Kidney (tissue), 14 donors: ENCODE data around the gene DLG2. TPM values are rescaled to one million over a fixed set of nuclear protein-coding genes. Genes with fewer than 3 reads are reported as not detected.

Experiments
- DNase-seq, 5 donors: peaks; one replicate each; pipeline ENCODE4 v3.0.0-alpha.2; 2013 to 2020
- FAIRE-seq: peaks from 2 replicates; lab custom pipeline; 2012; peaks lifted over from hg19 to GRCh38; lab: Jason Lieb, UNC
- H3K27ac ChIP-seq, 2 donors: one replicate each; pipeline ENCODE4 v1.7.0; 2013; ENCODE audit warnings: low read depth in 2 of 2, low read length in 2 of 2, inconsistent platforms in 1 of 2
- H3K27me3 ChIP-seq: one replicate; pipeline ENCODE4 v1.7.1; 2013; ENCODE audit warnings: low read length, inconsistent platforms; ENCODE audit not compliant: control insufficient read depth, insufficient read depth
- H3K36me3 ChIP-seq, 3 donors: one replicate each; pipeline versions ENCODE4 v1.7.0 to v1.7.1; 2013; ENCODE audit warnings: low read length in 3 of 3, control low read depth in 1 of 3, inconsistent platforms in 1 of 3; ENCODE audit not compliant: insufficient read depth in 3 of 3, control insufficient read depth in 2 of 3
- H3K4me1 ChIP-seq, 3 donors: one replicate each; pipeline versions ENCODE4 v1.7.0 to v1.7.1; 2013; ENCODE audit warnings: low read length in 3 of 3, inconsistent platforms in 1 of 3, low read depth in 1 of 3; ENCODE audit not compliant: control insufficient read depth in 2 of 3, insufficient read depth in 2 of 3
- H3K4me3 ChIP-seq, 3 donors: one replicate each; pipeline versions ENCODE4 v1.7.0 to v1.8.1; 2013; ENCODE audit warnings: low read length in 3 of 3, control low read depth in 1 of 3, inconsistent platforms in 1 of 3
- H3K9ac ChIP-seq, 3 donors: one replicate each; pipeline versions ENCODE4 v1.7.0 to v1.7.1; 2013; ENCODE audit warnings: low read length in 3 of 3, control low read depth in 1 of 3, inconsistent platforms in 1 of 3
- H3K9me3 ChIP-seq, 3 donors: one replicate each; pipeline versions ENCODE4 v1.7.0 to v1.7.1; 2013; ENCODE audit warnings: low read length in 3 of 3, control low read depth in 1 of 3, inconsistent platforms in 1 of 3; ENCODE audit not compliant: control insufficient read depth in 2 of 3, insufficient read depth in 1 of 3
- intact Hi-C: fragments of 100-400 bp; cut with DNase I; formaldehyde crosslinking; loops from one replicate; pipeline ENCODE4 v1.11.1; 2022
- polyA plus RNA-seq: library from polyadenylated mRNA; stranded (reverse); fragments of 350-450 nt; fragmentation: Illumina TruSeq; extraction: RNeasy Lipid Tissue Mini Kit (QIAGEN cat#74804); gene quantifications from one replicate; pipeline ENCODE4 v1.2.3, GENCODE V29; 2014; ENCODE audit warnings: low read depth, low replicate concordance; ENCODE audit not compliant: insufficient read depth
- total RNA-seq: library from RNA; stranded (reverse); fragmentation: NEBNext Ultra II Directional; extraction: Animal tissue kit (Norgen Biotek cat#: 25700); gene quantifications from one replicate; pipeline ENCODE4 v1.2.1, GENCODE V29; 2021
- TF ChIP-seq, protein P1 (sequence below): IDR thresholded peaks from 3 replicates; pipeline ENCODE4 v1.5.1; 2012; ENCODE audit warnings: mild to moderate bottlenecking, moderate library complexity, borderline replicate concordance; ENCODE audit not compliant: insufficient read depth; ENCODE audit errors: extremely low read depth
- donor health status: control.
- donor health status: control.
- donor health status: control.
- donor health status: control.
- donor health status: control.
- donor health status: DM: yes; HTN: yes; CAD: no.
- donor health status: Normal renal cell carcinoma (clear cell type).

DLG2 gene
- total and polyA plus RNA-seq, 2 donors from 2014 or later: 2.9 to 7.2 TPM

- DNase-seq (no peak), FAIRE-seq (no peak)
- Histone ChIP-seq H3K4me3 (no peak overlapping the region), H3K4me1 (no peaks in the 10 kb centered on the region), H3K27ac (no peak overlapping the region), H3K36me3 (no peaks in the 10 kb centered on the region), H3K9me3 (no peaks in the 10 kb centered on the region), H3K9ac (no peak overlapping the region), H3K27me3 (no peaks in the 10 kb centered on the region)
- intact Hi-C loops: no loop called here
- TF ChIP-seq, protein P1, sequence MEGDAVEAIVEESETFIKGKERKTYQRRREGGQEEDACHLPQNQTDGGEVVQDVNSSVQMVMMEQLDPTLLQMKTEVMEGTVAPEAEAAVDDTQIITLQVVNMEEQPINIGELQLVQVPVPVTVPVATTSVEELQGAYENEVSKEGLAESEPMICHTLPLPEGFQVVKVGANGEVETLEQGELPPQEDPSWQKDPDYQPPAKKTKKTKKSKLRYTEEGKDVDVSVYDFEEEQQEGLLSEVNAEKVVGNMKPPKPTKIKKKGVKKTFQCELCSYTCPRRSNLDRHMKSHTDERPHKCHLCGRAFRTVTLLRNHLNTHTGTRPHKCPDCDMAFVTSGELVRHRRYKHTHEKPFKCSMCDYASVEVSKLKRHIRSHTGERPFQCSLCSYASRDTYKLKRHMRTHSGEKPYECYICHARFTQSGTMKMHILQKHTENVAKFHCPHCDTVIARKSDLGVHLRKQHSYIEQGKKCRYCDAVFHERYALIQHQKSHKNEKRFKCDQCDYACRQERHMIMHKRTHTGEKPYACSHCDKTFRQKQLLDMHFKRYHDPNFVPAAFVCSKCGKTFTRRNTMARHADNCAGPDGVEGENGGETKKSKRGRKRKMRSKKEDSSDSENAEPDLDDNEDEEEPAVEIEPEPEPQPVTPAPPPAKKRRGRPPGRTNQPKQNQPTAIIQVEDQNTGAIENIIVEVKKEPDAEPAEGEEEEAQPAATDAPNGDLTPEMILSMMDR: no peak
Observed at GRCh38 chr11:83571302-83571701, 2055.8 kb downstream of the DLG2 start.

DNA sequence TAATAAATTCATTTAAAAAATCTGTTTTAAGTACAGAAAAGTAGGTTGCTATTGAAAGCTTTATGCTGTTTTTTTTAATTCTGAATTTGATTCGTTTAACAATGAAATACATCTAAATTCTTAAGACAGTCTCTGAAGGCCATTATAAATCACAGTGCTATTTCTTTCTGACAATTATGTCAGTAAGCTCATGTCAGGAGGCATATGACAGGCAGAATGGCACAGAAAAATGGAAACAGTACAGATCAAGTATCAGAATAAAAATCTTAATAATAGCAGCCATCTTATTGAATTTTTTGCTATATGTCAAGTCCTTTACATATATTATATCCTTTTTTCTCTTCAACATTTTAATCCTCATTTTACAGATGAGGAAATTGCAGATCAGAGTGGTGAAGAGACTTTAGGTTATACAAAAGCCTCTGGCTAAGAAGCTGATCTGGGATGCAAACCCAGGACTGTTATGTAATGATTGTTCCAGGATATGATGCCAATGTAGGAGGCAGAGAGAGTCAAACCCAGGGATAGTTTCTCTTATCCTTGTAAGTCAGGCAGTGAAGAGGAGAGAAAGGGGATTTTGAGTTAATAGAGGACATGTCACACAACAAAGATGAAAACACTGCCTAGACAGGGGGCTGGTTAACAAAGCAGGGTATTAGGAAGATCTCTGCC lies 2057.9 kb downstream of the DLG2 start:
- Histone ChIP-seq H3K27me3 (no peaks in the 10 kb centered on the region), H3K9ac (no peak overlapping the region), H3K9me3 (no peaks in the 10 kb centered on the region), H3K4me1 (no peaks in the 10 kb centered on the region), H3K27ac (no peak overlapping the region), H3K36me3 (no peaks in the 10 kb centered on the region), H3K4me3 (no peak overlapping the region)
- DNase-seq (no peak), FAIRE-seq (no peak)
- intact Hi-C loops: no loop called here
- TF ChIP-seq, protein P1: no peak

GRCh38 chr11:83568516-83568915 lies 2058.6 kb downstream of the DLG2 start:
- Histone ChIP-seq H3K36me3 (no peaks in the 10 kb centered on the region), H3K27ac (no peak overlapping the region), H3K9me3 (no peaks in the 10 kb centered on the region), H3K4me1 (no peaks in the 10 kb centered on the region), H3K27me3 (no peaks in the 10 kb centered on the region), H3K9ac (no peak overlapping the region), H3K4me3 (no peak overlapping the region)
- DNase-seq: no peak
- TF ChIP-seq, protein P1: no peak
- FAIRE-seq: no peak
- intact Hi-C loops: no loop called here

DNA sequence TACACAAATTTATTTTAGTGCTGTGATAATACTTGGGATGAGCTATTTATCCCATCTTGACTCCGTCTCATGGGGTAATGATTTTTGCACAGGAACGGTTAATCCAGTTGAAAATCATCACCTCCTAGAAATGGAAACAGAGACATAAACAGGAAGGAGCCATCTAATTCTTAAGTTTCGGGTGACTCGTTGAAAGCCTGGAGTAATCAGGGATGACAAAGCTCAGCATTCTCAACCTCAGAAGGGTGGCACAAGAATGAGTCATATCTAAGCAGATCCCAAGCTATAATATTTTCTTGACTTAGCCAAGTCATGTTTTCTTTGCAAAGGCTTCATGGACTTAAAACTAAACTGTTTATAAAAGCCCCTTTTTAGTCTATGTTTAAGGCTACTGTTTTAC lies 2060.2 kb downstream of the DLG2 start:
- TF ChIP-seq, protein P1: no peak
- Histone ChIP-seq H3K4me1 (no peaks in the 10 kb centered on the region), H3K27ac (no peak overlapping the region), H3K27me3 (no peaks in the 10 kb centered on the region), H3K4me3 (no peak overlapping the region), H3K9me3 (no peaks in the 10 kb centered on the region), H3K36me3 (no peaks in the 10 kb centered on the region), H3K9ac (no peak overlapping the region)
- intact Hi-C loops: no loop called here
- no peak for DNase-seq
- no peak for FAIRE-seq
